ENCODE results near the gene SKA2. TPM values are rescaled to one million over a fixed set of nuclear protein-coding genes. Genes with fewer than 3 reads are reported as not detected.

The SKA2 gene
- total RNA-seq, 6 experiments from 2014 or later = 65.4 to 102 (median 96.6) TPM

DNA sequence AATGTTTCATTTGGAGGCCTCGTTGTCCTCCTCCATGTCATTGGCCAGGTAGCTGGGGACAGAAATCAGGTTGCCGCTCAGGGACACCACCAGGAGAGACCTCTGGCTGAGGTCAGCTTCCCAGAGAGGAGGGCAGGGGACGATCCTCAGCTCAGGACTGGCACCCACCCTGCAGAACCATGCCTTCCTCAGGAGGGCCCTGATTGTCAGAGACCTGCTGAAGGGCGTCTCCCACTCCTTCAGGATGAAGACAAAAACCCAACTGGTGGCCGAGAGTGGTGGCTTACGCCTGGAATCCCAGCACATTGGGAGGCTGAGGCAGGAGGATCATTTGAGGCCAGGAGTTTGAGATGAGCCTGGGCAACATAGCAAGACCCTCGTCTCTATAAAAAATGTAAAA, 20.1 kb upstream of the SKA2 start:
- DNase-seq = no peak
- Mint-ChIP-seq H3K4me3 (no peak overlapping the region), H3K9me3 (0 out of 2 replicates have a peak, but pooled peaks cover 13% of the 10 kb centered on the region), H3K4me1 (ENCODE audit: low read depth) (no peaks in the 10 kb centered on the region), H3K36me3 (ENCODE audit: low read depth) (peaks cover 45% of the 10 kb centered on the region), H3K27me3 (ENCODE audit: insufficient read depth) (no peaks in the 10 kb centered on the region), H3K27ac (no peak overlapping the region)
- TF ChIP-seq CTCF (IDR thresholded peaks at IDR 0.05) = no peak

DNA sequence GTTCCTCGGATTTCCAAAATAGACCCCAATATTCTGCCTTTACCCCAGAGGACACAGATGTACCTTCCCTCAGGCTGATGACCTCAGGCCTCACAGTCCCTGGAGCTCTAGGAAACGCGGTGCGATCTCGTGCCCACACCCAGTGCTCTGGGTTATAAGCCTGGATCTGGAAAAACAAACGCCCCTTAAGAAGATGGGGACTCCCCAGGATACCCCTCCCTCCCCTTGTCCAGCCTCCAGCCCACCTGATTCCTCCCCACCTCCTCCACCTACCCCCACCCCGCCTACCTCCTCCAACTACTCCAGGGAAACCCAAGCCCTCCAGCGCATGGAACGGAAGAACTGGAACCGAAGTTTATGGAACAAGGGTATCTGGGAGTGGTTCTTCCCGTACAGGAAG, 19.7 kb upstream of the SKA2 start:
- H3K27ac Mint-ChIP-seq = no peak overlapping the region
- DNase-seq = no peak
- H3K4me3 Mint-ChIP-seq = no peak overlapping the region
- H3K36me3 Mint-ChIP-seq (ENCODE audit: low read depth) = peaks cover 41% of the 10 kb centered on the region
- no peak for TF ChIP-seq CTCF (IDR thresholded peaks at IDR 0.05)
- no peaks in the 10 kb centered on the region for H3K27me3 Mint-ChIP-seq (ENCODE audit: insufficient read depth)
- H3K9me3 Mint-ChIP-seq = 0 out of 2 replicates have a peak, but pooled peaks cover 13% of the 10 kb centered on the region
- H3K4me1 Mint-ChIP-seq (ENCODE audit: low read depth) = no peaks in the 10 kb centered on the region

DNA sequence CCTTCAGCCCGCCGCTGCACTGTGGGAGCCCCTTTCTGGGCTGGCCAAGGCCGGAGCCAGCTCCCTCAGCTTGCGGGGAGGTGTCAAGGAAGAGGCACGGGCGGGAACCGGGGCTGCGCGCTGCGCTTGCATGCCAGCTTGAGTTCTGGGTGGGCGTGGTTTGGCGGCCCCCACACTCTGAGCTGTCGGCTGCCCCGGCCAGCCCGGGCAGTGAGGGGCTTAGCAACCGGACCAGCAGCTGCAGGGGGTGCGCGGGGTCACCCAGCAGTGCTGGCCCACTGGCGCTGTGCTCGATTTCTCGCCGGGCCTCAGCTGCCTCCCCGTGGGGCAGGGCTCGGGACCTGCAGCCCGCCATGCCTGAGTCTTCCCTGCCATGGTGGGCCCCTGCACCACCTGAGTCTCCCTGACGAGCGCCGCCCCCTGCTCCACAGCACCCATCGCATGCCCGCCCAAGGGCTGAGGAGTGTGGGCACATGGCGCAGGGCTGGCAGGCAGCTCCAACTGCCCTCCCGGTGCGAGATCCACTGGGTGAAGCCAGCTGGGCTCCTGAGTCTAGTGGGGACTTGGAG, 17.5 kb upstream of the SKA2 start:
- H3K27ac Mint-ChIP-seq = no peak overlapping the region

DNA sequence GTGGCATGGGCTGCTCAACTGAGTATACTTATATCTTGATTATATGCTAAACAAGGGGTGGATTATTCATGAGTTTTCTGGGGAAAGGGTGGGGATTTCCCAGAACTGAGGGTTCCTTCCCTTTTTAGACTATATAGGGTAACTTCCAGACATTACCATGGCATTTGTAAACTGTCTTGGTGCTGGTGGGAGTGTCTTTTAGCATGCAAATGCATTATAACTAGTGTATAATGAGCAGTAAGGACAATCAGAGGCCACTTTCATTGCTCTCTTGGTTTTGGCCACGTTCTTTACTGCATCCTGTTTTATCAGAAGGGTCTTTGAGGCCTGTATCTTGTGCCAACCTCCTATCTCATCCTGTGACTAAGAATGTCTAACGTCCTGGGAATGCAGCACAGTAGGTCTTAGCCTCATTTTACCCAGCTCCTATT, 12.6 kb upstream of the SKA2 start:
- Mint-ChIP-seq H3K9me3 (no peaks in the 10 kb centered on the region), H3K36me3 (ENCODE audit: low read depth) (peaks cover 10% of the 10 kb centered on the region; the same call in 1 of the 2 replicates), H3K27me3 (ENCODE audit: insufficient read depth) (no peaks in the 10 kb centered on the region), H3K27ac (peak overlapping the region; percentile 66), H3K4me1 (ENCODE audit: low read depth) (peaks cover 16% of the 10 kb centered on the region), H3K4me3 (0 out of 2 replicates have a peak overlapping the region, but pooled peaks have one; percentile 6)
- DNase-seq = no peak
- no peak for TF ChIP-seq CTCF (IDR thresholded peaks at IDR 0.05)

More for the DNA sequence above, 17.5 kb upstream of the SKA2 start:
- TF ChIP-seq CTCF (IDR thresholded peaks at IDR 0.05) = no peak
- DNase-seq = no peak
- peaks cover 5% of the 10 kb centered on the region for H3K4me1 Mint-ChIP-seq (ENCODE audit: low read depth)
- no peaks in the 10 kb centered on the region for H3K27me3 Mint-ChIP-seq (ENCODE audit: insufficient read depth)
- 0 out of 2 replicates have a peak, but pooled peaks cover 13% of the 10 kb centered on the region for H3K9me3 Mint-ChIP-seq
- H3K4me3 Mint-ChIP-seq = no peak overlapping the region
- peaks cover 37% of the 10 kb centered on the region for H3K36me3 Mint-ChIP-seq (ENCODE audit: low read depth)

DNA sequence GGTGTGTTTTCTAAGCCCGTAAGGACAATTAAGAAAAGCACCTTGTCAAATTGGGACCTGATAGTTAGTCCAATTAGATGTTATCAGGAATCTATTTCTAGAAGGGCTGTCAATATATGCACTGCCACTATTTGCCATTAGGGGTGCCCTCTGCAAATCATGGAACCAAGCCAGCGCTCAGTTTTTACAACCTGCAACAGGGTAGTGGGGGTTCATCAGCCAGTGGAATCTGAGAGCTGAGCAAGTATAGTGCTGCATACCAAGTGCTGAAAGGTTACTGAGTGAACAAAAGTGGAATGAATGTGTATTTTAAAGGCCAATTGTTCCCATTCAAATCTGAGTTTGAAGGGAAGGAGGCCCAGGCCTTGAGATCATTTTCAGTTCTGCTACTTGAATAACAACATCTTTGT, 11.0 kb upstream of the SKA2 start:
- peak; percentile 40 for DNase-seq
- H3K4me1 Mint-ChIP-seq (ENCODE audit: low read depth) = peaks cover 25% of the 10 kb centered on the region
- TF ChIP-seq CTCF (IDR thresholded peaks at IDR 0.05) = peak; percentile 78
- H3K9me3 Mint-ChIP-seq = no peaks in the 10 kb centered on the region
- no peak overlapping the region for H3K4me3 Mint-ChIP-seq
- H3K27ac Mint-ChIP-seq = peak overlapping the region; percentile 27; the same call in 1 of the 2 replicates
- H3K27me3 Mint-ChIP-seq (ENCODE audit: insufficient read depth) = no peaks in the 10 kb centered on the region
- peaks cover 5% of the 10 kb centered on the region; the same call in 1 of the 2 replicates for H3K36me3 Mint-ChIP-seq (ENCODE audit: low read depth)
